ENCODE measurements around the gene HMCN1.

The HMCN1 gene

DNA sequence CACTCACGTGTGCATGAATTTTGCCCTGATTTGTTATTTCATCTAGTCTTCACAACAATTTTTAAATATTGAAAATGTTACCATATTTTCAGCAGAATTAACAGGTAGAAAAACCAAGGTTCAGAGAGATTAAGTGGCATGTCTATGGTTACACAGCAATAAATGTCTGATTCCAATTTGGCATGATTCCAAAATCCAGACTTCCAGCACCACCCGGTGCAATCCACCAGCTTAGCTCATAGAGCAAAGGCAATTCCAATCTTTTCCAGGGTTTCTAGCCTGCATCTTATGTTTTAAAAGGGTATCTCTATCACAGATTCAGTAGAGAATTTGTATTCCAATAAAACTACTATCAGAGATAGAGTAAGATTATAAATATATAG lies 479.0 kb downstream of the HMCN1 start:
- no peak for DNase-seq

DNA sequence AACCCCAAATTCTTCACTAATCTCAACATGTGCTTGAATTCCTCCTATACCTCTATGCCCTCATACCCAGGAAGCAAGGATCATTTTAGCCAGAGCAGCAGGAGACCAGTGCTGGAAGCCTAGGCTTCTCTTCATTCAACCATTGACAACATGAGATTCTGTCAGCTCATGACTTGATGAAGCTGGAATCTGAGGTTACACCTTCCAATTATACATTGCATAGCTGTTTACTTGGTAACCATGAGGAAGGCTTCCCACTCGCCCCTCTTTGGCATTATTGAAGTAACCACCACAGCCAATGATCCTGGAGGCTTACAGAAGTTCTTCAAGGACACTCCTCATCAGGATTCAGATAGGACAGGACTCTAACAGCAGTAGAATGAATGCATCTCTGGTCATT lies 480.6 kb downstream of the HMCN1 start:
- DNase-seq: no peak

DNA sequence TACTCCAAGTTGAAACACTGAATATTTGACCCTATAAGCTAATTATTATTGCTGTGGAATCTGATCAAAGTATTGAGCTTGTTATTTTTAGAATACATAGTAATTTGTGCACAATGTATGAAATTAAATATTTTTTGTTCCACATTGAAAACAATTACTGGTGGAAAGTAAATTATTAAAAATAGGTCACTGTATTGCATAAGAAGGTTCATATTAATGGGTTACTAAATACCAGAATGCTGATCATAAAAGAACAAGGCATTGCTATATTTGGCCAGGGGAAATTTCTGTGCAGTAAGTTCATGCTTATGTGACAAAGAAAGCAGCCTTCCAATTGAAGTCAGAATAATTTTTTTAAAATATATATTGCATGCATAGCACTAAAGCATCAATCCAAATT lies 481.4 kb downstream of the HMCN1 start:
- DNase-seq: no peak

DNA sequence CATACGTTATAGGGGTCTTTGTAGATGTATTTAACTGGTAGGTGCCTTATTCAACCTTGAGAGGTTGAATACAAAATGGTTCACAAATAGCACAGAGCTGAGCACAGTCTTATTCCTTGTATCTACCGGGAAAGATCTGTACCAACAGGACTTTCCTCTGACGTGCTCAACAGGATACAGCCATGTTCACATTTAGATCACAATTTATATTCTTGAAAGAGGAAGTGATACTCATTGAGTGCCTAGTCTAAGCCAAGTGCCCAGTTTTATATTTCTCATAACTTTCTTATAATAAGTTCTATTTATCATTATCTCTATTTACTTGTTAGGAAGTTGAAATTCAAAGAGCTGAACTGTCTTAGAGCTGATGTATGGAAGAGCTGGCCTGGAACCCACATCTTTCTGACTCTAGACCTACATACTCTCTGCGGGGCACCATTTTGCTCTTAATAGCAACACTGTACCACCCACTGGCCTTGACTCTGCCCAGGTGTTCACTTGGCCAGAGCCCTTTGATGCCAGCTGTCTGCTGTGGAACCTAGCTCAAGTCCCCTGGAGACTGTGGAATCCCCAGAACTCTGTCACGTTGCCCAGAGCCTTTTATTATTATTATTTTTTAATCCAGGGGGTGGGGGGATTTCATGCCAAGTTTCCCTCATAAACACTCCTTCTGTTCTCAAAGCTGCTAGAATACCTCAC lies 484.6 kb downstream of the HMCN1 start:
- DNase-seq: no peak

DNA sequence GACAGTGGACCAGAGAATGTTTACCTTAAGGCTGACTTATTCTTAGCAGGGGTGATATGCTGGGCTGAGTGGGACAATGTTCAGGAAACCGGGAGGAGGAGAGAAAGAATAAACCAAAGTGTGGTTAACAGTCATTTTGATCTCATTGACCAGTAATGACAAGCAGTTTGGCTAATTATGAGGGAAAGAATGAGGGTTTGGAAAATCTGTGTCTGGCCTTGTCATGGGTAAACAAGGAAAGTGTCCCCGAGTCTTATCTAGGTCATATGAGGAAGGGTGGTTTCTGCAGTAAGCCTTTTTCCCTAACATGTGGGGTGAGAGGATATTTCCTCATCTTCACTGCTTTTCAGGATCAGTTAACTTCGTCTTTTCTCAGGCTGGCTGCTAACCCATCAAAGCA lies 485.9 kb downstream of the HMCN1 start:
- no peak for DNase-seq

DNA sequence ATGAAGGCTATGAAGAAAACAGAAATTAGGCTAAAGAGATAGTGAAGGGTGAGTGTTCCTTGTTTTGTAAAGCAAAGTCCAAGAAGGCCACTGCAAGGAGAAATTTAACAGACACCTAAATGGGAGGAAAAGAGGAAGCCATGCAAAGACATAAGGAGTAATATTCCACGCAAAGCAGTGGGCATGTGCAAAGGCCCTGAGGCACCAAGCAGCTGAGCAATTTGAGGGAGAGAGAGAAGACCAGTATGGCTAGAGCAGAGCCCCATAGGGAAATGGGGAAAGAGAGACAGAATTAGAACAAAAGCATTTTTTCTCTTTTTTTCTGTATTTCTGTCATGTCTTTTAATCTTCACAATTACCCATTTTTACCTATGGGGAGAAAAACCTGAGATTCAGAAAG lies 486.7 kb downstream of the HMCN1 start:
- DNase-seq: no peak

DNA sequence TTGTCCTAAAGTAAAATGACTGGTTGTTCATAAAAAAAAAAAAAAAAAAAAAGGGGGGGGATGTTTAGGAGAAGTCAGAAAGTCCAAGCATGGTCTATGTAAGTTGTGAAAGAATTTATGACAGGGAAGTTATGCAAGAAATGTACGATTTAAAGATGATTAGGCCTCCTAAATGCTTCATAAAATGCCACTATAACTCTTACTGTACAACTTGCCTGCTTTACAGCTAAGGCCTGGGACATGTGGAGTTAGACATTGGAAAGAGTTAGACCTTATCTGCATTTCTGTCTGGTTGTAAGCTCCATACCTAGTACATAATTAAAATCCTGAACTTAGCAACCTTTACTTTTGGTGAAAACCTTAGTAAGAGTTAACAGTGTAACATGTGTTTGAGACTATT lies 490.9 kb downstream of the HMCN1 start:
- DNase-seq: no peak

DNA sequence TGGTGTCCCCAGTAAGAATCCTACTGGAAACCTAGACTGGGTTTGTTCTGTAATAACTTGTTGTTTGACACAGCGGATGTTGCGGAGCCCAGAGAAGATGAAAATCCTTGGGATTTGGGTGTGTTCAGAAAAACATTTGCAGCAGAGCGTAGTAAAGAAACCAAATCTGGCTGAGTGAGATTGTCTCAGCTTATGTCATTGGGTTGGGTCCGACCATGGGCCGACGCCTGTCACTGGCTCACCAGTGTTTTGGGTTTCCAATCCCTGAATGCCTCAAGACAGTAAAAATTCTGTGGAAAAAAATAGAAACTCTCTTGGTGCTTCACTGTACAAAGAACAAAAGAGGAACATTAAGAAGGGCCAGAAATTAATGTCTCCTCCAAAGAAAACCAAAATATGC lies 494.6 kb downstream of the HMCN1 start:
- no peak for DNase-seq

DNA sequence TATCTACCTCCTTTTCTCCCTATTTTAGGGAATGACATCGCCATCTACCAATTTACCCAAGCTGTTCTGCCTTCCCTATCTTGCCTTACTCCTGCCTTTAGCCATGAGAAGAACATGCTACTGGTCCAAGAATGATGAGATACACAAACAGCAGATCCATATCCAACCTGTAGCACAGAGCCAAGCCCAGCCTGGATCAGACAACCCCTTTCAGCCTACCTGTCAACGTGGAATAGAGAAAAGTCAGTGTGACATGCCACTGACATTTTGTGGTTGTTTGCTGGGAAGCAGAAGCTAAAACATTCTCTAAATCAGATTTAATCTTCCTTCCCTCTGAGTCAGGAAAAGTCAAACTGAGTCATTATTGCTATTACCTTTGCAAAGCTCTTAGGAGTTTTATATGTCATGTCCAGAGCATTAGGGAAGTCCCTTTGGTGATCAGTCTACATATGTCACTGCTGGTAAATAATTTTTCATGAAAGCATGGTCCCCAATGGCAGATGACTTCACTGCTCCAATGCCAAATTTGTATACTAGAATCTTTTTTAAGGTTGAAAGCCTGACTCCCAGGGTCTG lies 497.8 kb downstream of the HMCN1 start:
- DNase-seq: no peak

DNA sequence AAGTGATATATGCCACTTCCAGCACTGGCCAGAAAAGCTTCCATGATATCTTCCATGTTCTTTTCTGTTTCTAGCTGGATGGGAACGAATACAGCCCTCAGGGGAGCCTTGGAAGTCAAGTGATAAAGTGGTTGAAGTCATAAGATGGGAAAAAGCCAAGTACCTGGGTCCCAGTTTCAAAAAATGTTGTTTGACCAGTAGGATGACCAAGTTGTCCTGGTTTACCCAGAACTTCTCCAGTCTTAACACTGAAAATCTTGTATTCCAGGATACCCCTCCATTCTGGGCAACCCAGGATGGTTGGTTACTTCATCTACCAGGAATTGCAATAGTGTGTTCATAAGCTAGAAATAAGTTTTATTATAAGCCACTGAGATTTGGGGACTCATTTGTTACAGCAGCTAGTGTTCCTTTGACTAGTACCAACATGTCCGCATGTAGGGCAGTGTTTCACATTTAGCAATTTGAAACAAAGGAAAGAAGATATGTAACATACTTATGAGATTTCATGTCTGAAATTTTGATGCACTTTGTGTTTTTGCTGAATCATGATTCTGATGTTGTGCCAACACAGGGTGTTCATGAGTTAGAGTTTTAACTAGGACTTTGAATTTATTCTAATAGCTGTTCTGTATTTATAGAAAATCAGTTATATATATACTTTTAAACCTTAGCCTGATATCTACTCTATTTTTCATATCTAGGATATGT lies 500.9 kb downstream of the HMCN1 start:
- DNase-seq: no peak

DNA sequence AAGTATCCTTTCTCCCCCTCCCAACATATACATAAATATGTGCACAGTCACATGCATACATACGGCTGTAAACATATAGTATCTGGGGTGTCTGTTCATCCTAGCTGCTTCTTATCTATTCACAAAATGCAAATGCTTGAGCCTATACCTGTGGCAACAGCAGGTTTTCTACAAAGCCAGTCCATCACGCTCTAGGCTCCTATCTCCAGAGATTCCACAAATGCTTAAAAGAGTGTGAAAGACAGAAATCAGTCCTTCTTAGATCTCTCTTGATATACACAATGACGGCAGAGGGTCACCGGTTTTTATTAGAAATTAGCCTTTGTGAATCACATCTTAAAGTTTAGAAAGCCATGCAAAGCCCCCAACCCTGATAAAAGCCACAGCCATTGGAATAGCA lies 501.5 kb downstream of the HMCN1 start:
- DNase-seq: no peak

DNA sequence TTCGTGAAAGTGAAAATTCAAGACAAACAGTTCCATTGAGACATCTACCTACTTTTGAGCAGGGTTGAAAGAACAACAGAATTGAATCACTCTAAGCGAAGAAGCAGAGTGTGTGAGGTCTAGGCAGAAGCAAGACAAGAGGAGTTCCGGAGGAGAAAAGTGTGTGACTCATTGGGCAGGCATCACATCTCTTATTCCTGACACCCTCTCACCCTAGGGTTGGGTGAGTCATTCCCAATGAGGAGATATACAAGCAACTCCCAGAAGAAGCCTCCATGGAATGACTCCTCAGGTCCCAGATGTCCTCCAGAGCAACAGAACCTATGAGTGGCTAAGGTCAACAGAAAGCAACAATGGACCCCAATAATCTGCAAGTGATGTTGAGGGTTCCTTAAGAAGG lies 502.7 kb downstream of the HMCN1 start:
- peak; percentile 89 for DNase-seq

DNA sequence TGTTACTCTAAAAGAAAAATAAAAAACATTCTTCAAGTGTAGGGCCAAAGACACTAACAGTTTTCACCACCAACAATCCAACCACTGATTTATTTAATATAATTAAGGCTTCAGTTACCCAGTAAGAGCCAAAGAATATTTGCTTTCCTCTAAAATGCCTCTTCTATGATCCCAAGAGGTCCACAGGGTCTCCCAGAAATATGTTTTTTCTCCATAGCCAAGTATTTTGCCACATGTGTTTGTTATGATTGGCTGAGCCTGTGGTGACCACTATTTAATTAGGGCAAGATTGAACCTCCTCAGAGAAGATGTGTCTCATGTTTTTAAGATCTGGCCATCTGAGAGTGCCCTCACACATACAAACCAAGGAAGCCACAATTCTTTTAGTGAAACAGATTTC lies 505.0 kb downstream of the HMCN1 start:
- no peak for DNase-seq

DNA sequence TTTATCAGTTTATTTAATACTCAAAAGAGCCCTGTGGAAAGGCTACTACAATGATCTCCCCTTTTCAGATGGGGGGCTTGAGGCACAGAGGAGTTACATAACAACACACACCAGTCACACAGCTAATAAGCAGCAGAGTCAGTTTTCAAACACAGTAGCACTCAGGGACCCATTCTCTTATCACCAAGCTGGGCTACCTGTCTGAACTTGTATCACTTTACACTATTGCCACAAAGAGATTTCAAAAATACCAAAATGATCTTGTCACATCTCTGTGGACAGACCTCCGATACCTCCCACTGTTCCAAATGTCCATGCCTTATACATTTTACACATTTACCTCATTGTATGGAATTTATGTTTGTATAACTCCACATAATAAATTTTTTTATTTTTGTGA lies 506.2 kb downstream of the HMCN1 start:
- DNase-seq: no peak

Data from HCEC 1CT (cell line).